K562 (cell line): ENCODE results near the gene BNC2. TPM values are rescaled to one million over a fixed set of nuclear protein-coding genes. Genes with fewer than 3 reads are reported as not detected.

Experiments
- ATAC-seq: fragments of 200-7000 bp; cut with Tn5 transposase; 3 replicates; pipeline ENCODE4 v1.9.1; 2020; ENCODE audit warnings: moderate library complexity
- BruUV-seq: library from RNA; stranded (reverse); fragments of 400-500 nt; replicated peaks from 2 replicates; lab custom pipeline; 2021; lab: Mats Ljungman, UMichigan
- CTCF ChIA-PET: fragments of 300-600 bp; formaldehyde crosslinking; extraction: SDS; loops from one replicate; lab custom pipeline; 2021; ENCODE audit warnings: low intra/inter-chr PET ratio; lab: Yijun Ruan, JAX
- POLR2A ChIA-PET: fragments of 300-600, 350-650 bp; sonication (Branson Sonifier 250); formaldehyde crosslinking; extraction: SDS; loops from one replicate; lab custom pipeline; 2021; ENCODE audit warnings: antibody characterized with exemption, inconsistent platforms; lab: Yijun Ruan, JAX
- DNase-seq, 4 experiments: peaks; one replicate each; pipeline versions ENCODE4 v3.0.0 to v3.0.0-alpha.2; 2011 to 2018; ENCODE audit warnings: low spot score in 3 of 4, mixed read lengths in 3 of 4; ENCODE audit errors: extremely low read depth in 1 of 4
- FAIRE-seq: peaks from 2 replicates; lab custom pipeline; 2011; peaks lifted over from hg19 to GRCh38; lab: Jason Lieb, UNC
- H2AFZ ChIP-seq: 2 replicates; pipeline ENCODE4 v1.6.0; 2011; ENCODE audit warnings: low read depth, low read length, control low read depth, inconsistent platforms
- H3K27ac ChIP-seq: fragments of 200-600 bp; 3 replicates; pipeline ENCODE4 v1.8.0; 2011; ENCODE audit warnings: low read depth, mild to moderate bottlenecking, control low read depth, inconsistent platforms, low read length, moderate library complexity, mixed read lengths; ENCODE audit errors: extremely low read depth
- H3K27me3 ChIP-seq, 2 experiments: fragments of 300-600 bp in 1 of 2; 2 replicates in 1 of 2; 3 replicates in 1 of 2; pipeline versions ENCODE4 v1.6.0 to v1.8.0; 2011; ENCODE audit warnings: inconsistent platforms in 2 of 2, low read length in 2 of 2, mild to moderate bottlenecking in 1 of 2, mixed read lengths in 1 of 2, moderate library complexity in 1 of 2; ENCODE audit not compliant: control insufficient read depth in 2 of 2, insufficient read depth in 2 of 2
- H3K36me3 ChIP-seq: fragments of 300-600 bp; 3 replicates; pipeline ENCODE4 v1.8.0; 2011; ENCODE audit warnings: mild to moderate bottlenecking, low read length, inconsistent platforms; ENCODE audit not compliant: control insufficient read depth, insufficient read depth
- H3K4me1 ChIP-seq, 2 experiments: fragments of 200-600 bp in 1 of 2; replicated peaks in 1 of 2; 2 replicates in 1 of 2; 3 replicates in 1 of 2; pipeline versions ENCODE4 v1.5.1 to v1.8.0; 2011; ENCODE audit warnings: inconsistent platforms in 2 of 2, low read length in 2 of 2, mild to moderate bottlenecking in 1 of 2, mixed read lengths in 1 of 2, moderate library complexity in 1 of 2; ENCODE audit not compliant: control insufficient read depth in 2 of 2, insufficient read depth in 2 of 2
- H3K4me2 ChIP-seq: 2 replicates; pipeline ENCODE4 v1.6.1; 2011; ENCODE audit warnings: low read length, control low read depth, inconsistent platforms, mixed read lengths; ENCODE audit not compliant: insufficient read depth
- H3K4me3 ChIP-seq: fragments of 200-600 bp; sonication (generic), shearing (Covaris generic); 2 replicates; pipeline ENCODE4 v1.5.1; 2016; ENCODE audit warnings: control low read depth, inconsistent platforms
- H3K79me2 ChIP-seq: fragments of 200-600 bp; 3 replicates; pipeline ENCODE4 v1.8.0; 2011; ENCODE audit warnings: low read length, inconsistent platforms; ENCODE audit not compliant: control insufficient read depth, insufficient read depth
- H3K9ac ChIP-seq, 2 experiments: 2 replicates each; pipeline versions ENCODE4 v1.6.0 to v1.6.1; 2011; ENCODE audit warnings: low read depth in 2 of 2, low read length in 2 of 2, control low read depth in 1 of 2, inconsistent platforms in 1 of 2, mild to moderate bottlenecking in 1 of 2, mixed read lengths in 1 of 2; ENCODE audit not compliant: insufficient read depth in 1 of 2
- H3K9me1 ChIP-seq: one replicate; pipeline ENCODE4 v1.6.0; 2011; ENCODE audit warnings: inconsistent platforms, mild to moderate bottlenecking, low read length, moderate library complexity; ENCODE audit not compliant: control insufficient read depth, insufficient read depth
- H3K9me3 ChIP-seq: replicated peaks from 2 replicates; pipeline ENCODE4 v1.5.1; 2011; ENCODE audit warnings: low read depth, low read length, inconsistent platforms; ENCODE audit not compliant: control insufficient read depth, insufficient read depth
- H4K20me1 ChIP-seq: replicated peaks from 2 replicates; pipeline ENCODE4 v1.6.1; 2011; ENCODE audit warnings: low read length, inconsistent platforms, mixed read lengths; ENCODE audit not compliant: control insufficient read depth, insufficient read depth
- CBFB ChIP-seq: sonication (generic); formaldehyde crosslinking; IDR thresholded peaks from 2 replicates; pipeline ENCODE4 v1.4.0; 2020; ENCODE audit warnings: mild to moderate bottlenecking, missing genetic modification reagents
- CBX3 ChIP-seq, 2 experiments: IDR thresholded peaks; 1 replicate in 1 of 2; 2 replicates in 1 of 2; pipeline ENCODE4 v1.6.1; 2012; ENCODE audit warnings: inconsistent platforms in 2 of 2, low read length in 2 of 2, borderline replicate concordance in 1 of 2, control low read depth in 1 of 2
- E2F5 ChIP-seq: sonication (generic); formaldehyde crosslinking; IDR thresholded peaks from 2 replicates; pipeline ENCODE4 v1.8.0; 2022; ENCODE audit warnings: mild to moderate bottlenecking, missing genetic modification reagents
- ELF2 ChIP-seq: fragments of 250-450 bp; sonication (Bioruptor Pico); IDR thresholded peaks from 2 replicates; pipeline ENCODE4 v1.5.0; 2021; ENCODE audit warnings: mild to moderate bottlenecking
- JUND ChIP-seq, 2 experiments: IDR thresholded peaks; 2 replicates in 1 of 2; 3 replicates in 1 of 2; pipeline ENCODE4 v1.6.1; 2011; ENCODE audit warnings: borderline replicate concordance in 2 of 2, low read depth in 2 of 2, low read length in 2 of 2, improper control_type of control experiment in 1 of 2, missing biosample characterization in 1 of 2, missing genetic modification characterization in 1 of 2, missing genetic modification reagents in 1 of 2
- PCBP2 ChIP-seq: fragments of 200-400 bp; formaldehyde crosslinking; IDR thresholded peaks from 2 replicates; pipeline ENCODE4 v1.6.1; 2018; ENCODE audit warnings: low read length, low read depth, mild to moderate bottlenecking, moderate library complexity; ENCODE audit not compliant: poor library complexity, severe bottlenecking
- TAF9B ChIP-seq: fragments of 450-650 bp; IDR thresholded peaks from 2 replicates; pipeline ENCODE4 v1.6.1; 2018; ENCODE audit warnings: mild to moderate bottlenecking; ENCODE audit not compliant: partially characterized antibody
- ZNF133 ChIP-seq: fragments of 250-450 bp; sonication (Bioruptor Pico); IDR thresholded peaks from 2 replicates; pipeline ENCODE4 v1.4.0; 2020; ENCODE audit warnings: mild to moderate bottlenecking
- ZNF407 ChIP-seq: fragments of 450-650 bp; IDR thresholded peaks from 2 replicates; pipeline ENCODE4 v1.6.1; 2016; ENCODE audit warnings: low read depth
- ZNF449 ChIP-seq: fragments of 250-450 bp; sonication (Bioruptor Pico); IDR thresholded peaks from 2 replicates; pipeline ENCODE4 v1.8.0; 2022; ENCODE audit warnings: moderate library complexity, mild to moderate bottlenecking, inconsistent platforms
- WGBS: fragments of 100-300 bp; shearing (Covaris generic); methylation state at CpG from one replicate; pipeline ENCODE4 v1.1.6; 2016; ENCODE audit warnings: low coverage, mixed read lengths; ENCODE audit not compliant: insufficient coverage; ENCODE audit errors: missing lambda C conversion rate; 5-methylcytosine and 5-hydroxymethylcytosine counted together
- in situ Hi-C: fragments of 300-500 bp; cut with MboI; formaldehyde crosslinking; loops from 4 replicates; pipeline ENCODE4 v1.15.0; 2018; ENCODE audit warnings: inconsistent platforms, mixed read lengths
- intact Hi-C: fragments of 100-400 bp; cut with micrococcal nuclease; formaldehyde crosslinking; loops from 2 replicates; pipeline ENCODE4 v1.14.2; 2022
- polyA plus RNA-seq, 8 experiments: library from polyadenylated mRNA; depleted of rRNA in 4 of 8; stranded (reverse) in 5 of 8; unstranded in 3 of 8; fragments of >200 nt; fragmentation: Nextera tagmentation in 2 of 8; fragmentation: Illumina TruSeq in 1 of 8; extraction: Ambion mirVana in 2 of 8; extraction: Trizol in 1 of 8; gene quantifications; 2 replicates each; pipeline versions ENCODE4 v1.2.1 to v1.2.3, GENCODE V29; 2011 to 2014; ENCODE audit warnings: inconsistent platforms in 1 of 8, missing spikeins in 1 of 8
- total RNA-seq, 7 experiments: library from RNA; depleted of rRNA in 6 of 7; stranded (reverse); fragments of >200 nt in 6 of 7; fragmentation: Illumina TruSeq in 2 of 7; extraction: Trizol in 2 of 7; gene quantifications; 2 replicates each; pipeline versions ENCODE4 v1.2.1 to v1.2.3, GENCODE V29; 2011 to 2021; ENCODE audit warnings: low replicate concordance in 1 of 7

BNC2 gene
- total and polyA plus RNA-seq, 9 of the 15 experiments (the other 6 are each of a cell fraction or from before 2014, with no cell fraction given): not detected

- Histone ChIP-seq H2AFZ (no peak overlapping the region), H4K20me1 (no peaks in the 10 kb centered on the region), H3K4me3 (no peak overlapping the region), H3K79me2 (no peaks in the 10 kb centered on the region), H3K9me1 (no peaks in the 10 kb centered on the region), H3K4me2 (no peak overlapping the region), H3K36me3 (no peaks in the 10 kb centered on the region), H3K27me3 (no peaks in the 10 kb centered on the region), H3K9ac (no peak overlapping the region), H3K4me1 (no peaks in the 10 kb centered on the region), H3K9me3 (no peaks in the 10 kb centered on the region), H3K27ac (no peak overlapping the region)
- ATAC-seq (no peak), DNase-seq (no peak), FAIRE-seq (no peak)
- ChIA-PET POLR2A (no interaction called here), CTCF (no interaction called here)
- 0% methylated on average over 10 of the region's 11 CpGs for WGBS
- in situ Hi-C loops (no loop called here), intact Hi-C loops (no loop called here)
- no TSS peak for BruUV-seq
- TF ChIP-seq PCBP2 (no peak), CBFB (CRISPR knock-in tag) (no peak), JUND (IDR thresholded peaks at IDR 0.05; ENCODE audit: borderline replicate concordance, low read depth, low read length) (no peak), JUND (tag; IDR thresholded peaks at IDR 0.05; ENCODE audit: borderline replicate concordance, low read depth, low read length) (no peak), CBX3 (IDR thresholded peaks at IDR 0.05; ENCODE audit: borderline replicate concordance in 1 of 2, low read length in 2 of 2) (no peak), ZNF449 (CRISPR knock-in tag) (no peak), E2F5 (no peak), ZNF407 (no peak), ZNF133 (CRISPR knock-in tag) (no peak), ELF2 (CRISPR knock-in tag) (no peak), TAF9B (no peak)
These were observed 295.1 kb downstream of the BNC2 start for GRCh38 chr9:16575142-16575985.
